ENCODE data around the gene BORCS5.

Gene BORCS5

DNA sequence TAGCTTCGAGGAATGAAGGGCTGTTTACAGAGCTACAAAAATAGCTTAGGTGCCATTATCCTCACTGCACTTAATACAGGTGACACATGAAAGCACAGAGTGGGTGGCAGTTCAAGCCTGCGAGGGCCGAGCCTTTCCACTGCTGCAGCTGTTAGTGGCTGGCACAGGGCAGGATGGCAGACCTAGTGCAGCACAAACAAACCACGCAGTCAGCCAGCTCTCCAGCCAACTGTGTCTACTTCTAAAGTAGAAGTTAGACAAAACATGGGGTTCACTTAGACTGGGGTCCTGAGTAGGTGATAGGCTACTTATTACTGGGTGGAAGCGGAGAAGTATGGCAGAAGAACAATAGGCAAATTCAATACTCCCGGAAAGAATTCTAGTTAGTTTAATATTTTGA is 110.4 kb downstream of the BORCS5 start:
- Histone ChIP-seq H3K27ac (ENCODE audit: low read depth, low read length, poor library complexity, severe bottlenecking) (no peak overlapping the region), H3K36me3 (ENCODE audit: insufficient read depth, low read length) (peaks cover 5% of the 10 kb centered on the region; the same call in 1 of the 2 replicates), H2AFZ (ENCODE audit: low read length) (no peak overlapping the region), H3K4me1 (ENCODE audit: insufficient read depth, low read length, severe bottlenecking) (peaks cover 19% of the 10 kb centered on the region), H3K27me3 (ENCODE audit: insufficient read depth, low read length) (no peaks in the 10 kb centered on the region), H4K20me1 (ENCODE audit: insufficient read depth, low read length) (no peaks in the 10 kb centered on the region), H3K4me3 (ENCODE audit: low read depth, low read length, poor library complexity, severe bottlenecking) (no peak overlapping the region), H3K9me2 (ENCODE audit: low read depth, low read length) (no peaks in the 10 kb centered on the region), H3K9ac (ENCODE audit: low read length) (no peak overlapping the region), H3F3A (ENCODE audit: insufficient read depth, low read length) (no peaks in the 10 kb centered on the region), H3K4me2 (ENCODE audit: low read length) (no peak overlapping the region), H3K9me3 (ENCODE audit: low read length) (no peaks in the 10 kb centered on the region), H3K79me2 (ENCODE audit: insufficient read depth, low read length) (no peaks in the 10 kb centered on the region)
- TF ChIP-seq EZH2 (IDR thresholded peaks at IDR 0.05; ENCODE audit: borderline replicate concordance, low read length), result no peak
- TF ChIP-seq, protein P1, sequence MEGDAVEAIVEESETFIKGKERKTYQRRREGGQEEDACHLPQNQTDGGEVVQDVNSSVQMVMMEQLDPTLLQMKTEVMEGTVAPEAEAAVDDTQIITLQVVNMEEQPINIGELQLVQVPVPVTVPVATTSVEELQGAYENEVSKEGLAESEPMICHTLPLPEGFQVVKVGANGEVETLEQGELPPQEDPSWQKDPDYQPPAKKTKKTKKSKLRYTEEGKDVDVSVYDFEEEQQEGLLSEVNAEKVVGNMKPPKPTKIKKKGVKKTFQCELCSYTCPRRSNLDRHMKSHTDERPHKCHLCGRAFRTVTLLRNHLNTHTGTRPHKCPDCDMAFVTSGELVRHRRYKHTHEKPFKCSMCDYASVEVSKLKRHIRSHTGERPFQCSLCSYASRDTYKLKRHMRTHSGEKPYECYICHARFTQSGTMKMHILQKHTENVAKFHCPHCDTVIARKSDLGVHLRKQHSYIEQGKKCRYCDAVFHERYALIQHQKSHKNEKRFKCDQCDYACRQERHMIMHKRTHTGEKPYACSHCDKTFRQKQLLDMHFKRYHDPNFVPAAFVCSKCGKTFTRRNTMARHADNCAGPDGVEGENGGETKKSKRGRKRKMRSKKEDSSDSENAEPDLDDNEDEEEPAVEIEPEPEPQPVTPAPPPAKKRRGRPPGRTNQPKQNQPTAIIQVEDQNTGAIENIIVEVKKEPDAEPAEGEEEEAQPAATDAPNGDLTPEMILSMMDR (IDR thresholded peaks at IDR 0.05; ENCODE audit: low read length), result no peak

DNA sequence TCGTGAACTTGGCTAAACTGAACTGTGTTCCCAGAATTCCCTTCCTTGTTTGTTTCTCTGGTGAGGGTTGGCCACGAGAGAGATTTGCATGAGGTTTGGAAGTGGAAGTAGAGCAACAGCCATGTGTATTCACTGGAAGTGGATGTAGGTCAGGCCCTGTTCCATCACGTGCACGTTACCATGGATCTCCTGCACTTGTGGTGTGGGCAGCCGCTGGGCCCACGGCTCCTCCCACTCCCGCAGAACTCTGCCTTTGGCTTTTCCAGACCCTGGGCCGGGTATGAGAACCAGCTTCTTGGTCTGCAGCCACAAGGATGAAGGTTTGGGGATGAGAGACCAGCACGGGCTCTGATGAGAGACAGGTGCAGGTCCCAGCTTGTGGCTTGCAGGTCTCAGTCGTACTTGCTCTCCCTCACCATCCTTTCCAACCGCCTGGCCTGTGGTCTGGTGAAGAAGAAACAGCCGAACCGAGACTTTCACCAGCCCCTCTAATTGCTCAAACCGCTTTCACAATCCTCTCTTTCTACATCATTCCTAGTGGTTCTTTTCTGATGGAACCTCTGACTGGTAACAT is 110.9 kb downstream of the BORCS5 start:
- TF ChIP-seq EZH2 (IDR thresholded peaks at IDR 0.05; ENCODE audit: borderline replicate concordance, low read length), result no peak
- TF ChIP-seq, protein P1 (IDR thresholded peaks at IDR 0.05; ENCODE audit: low read length), result no peak
- no peaks in the 10 kb centered on the region for H3F3A ChIP-seq (ENCODE audit: insufficient read depth, low read length)

DNA sequence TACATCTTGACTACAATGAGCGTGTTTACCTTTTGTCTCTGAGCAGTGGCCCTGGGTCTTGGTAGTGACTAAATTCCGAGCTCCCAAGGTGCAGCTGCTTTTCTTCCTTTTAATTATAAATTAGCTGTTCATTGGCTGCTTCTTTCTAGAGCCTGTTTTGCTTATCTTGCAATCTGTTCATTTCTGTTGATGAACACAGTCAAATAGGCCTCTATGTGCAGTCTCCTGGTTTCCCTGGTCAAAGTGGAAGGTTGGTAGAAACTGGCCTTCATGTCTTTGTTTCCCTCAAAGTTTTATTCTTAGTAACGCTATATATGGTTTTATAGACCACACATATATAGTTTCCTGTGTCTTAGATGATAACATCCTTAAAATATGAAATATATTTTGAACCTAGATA is 111.7 kb downstream of the BORCS5 start:
- Histone ChIP-seq H3K79me2 (ENCODE audit: insufficient read depth, low read length) (no peaks in the 10 kb centered on the region), H3F3A (ENCODE audit: insufficient read depth, low read length) (no peaks in the 10 kb centered on the region), H3K27me3 (ENCODE audit: insufficient read depth, low read length) (no peaks in the 10 kb centered on the region), H3K36me3 (ENCODE audit: insufficient read depth, low read length) (peaks cover 5% of the 10 kb centered on the region; the same call in 1 of the 2 replicates), H3K9me2 (ENCODE audit: low read depth, low read length) (no peaks in the 10 kb centered on the region), H3K9me3 (ENCODE audit: low read length) (no peaks in the 10 kb centered on the region), H3K9ac (ENCODE audit: low read length) (no peak overlapping the region), H3K27ac (ENCODE audit: low read depth, low read length, poor library complexity, severe bottlenecking) (no peak overlapping the region), H4K20me1 (ENCODE audit: insufficient read depth, low read length) (no peaks in the 10 kb centered on the region), H3K4me3 (ENCODE audit: low read depth, low read length, poor library complexity, severe bottlenecking) (no peak overlapping the region), H3K4me2 (ENCODE audit: low read length) (no peak overlapping the region), H2AFZ (ENCODE audit: low read length) (no peak overlapping the region), H3K4me1 (ENCODE audit: insufficient read depth, low read length, severe bottlenecking) (peaks cover 19% of the 10 kb centered on the region)
- no peak for TF ChIP-seq EZH2 (IDR thresholded peaks at IDR 0.05; ENCODE audit: borderline replicate concordance, low read length)
- TF ChIP-seq, protein P1 (IDR thresholded peaks at IDR 0.05; ENCODE audit: low read length), result no peak

More for the DNA sequence above, 110.9 kb downstream of the BORCS5 start:
- H3K9me2 ChIP-seq (ENCODE audit: low read depth, low read length), result no peaks in the 10 kb centered on the region
- peaks cover 19% of the 10 kb centered on the region for H3K4me1 ChIP-seq (ENCODE audit: insufficient read depth, low read length, severe bottlenecking)
- H4K20me1 ChIP-seq (ENCODE audit: insufficient read depth, low read length), result no peaks in the 10 kb centered on the region
- peaks cover 5% of the 10 kb centered on the region; the same call in 1 of the 2 replicates for H3K36me3 ChIP-seq (ENCODE audit: insufficient read depth, low read length)
- H3K9me3 ChIP-seq (ENCODE audit: low read length), result no peaks in the 10 kb centered on the region
- H3K9ac ChIP-seq (ENCODE audit: low read length), result no peak overlapping the region
- H2AFZ ChIP-seq (ENCODE audit: low read length), result no peak overlapping the region
- H3K4me3 ChIP-seq (ENCODE audit: low read depth, low read length, poor library complexity, severe bottlenecking), result no peak overlapping the region
- no peaks in the 10 kb centered on the region for H3K27me3 ChIP-seq (ENCODE audit: insufficient read depth, low read length)
- H3K27ac ChIP-seq (ENCODE audit: low read depth, low read length, poor library complexity, severe bottlenecking), result no peak overlapping the region
- no peaks in the 10 kb centered on the region for H3K79me2 ChIP-seq (ENCODE audit: insufficient read depth, low read length)
- H3K4me2 ChIP-seq (ENCODE audit: low read length), result no peak overlapping the region

Data from OCI-LY1 (cell line).